Ishikawa (cell line): ENCODE data around the gene KCNQ1.

ENCODE experiments used
- CEBPB ChIP-seq: IDR thresholded peaks from 2 replicates; pipeline ENCODE4 v1.6.1; 2012
- CREB1 ChIP-seq: IDR thresholded peaks from 2 replicates; pipeline ENCODE4 v1.6.1; 2012; ENCODE audit warnings: low read depth
- EGR1 ChIP-seq: IDR thresholded peaks from 2 replicates; pipeline ENCODE4 v1.6.1; 2012
- EP300 ChIP-seq: IDR thresholded peaks from 2 replicates; pipeline ENCODE4 v1.6.1; 2012; ENCODE audit warnings: borderline replicate concordance
- FOXM1 ChIP-seq: IDR thresholded peaks from 2 replicates; pipeline ENCODE4 v1.6.1; 2012; ENCODE audit warnings: low read depth, borderline replicate concordance
- NFIC ChIP-seq: IDR thresholded peaks from 2 replicates; pipeline ENCODE4 v1.6.1; 2012
- RAD21 ChIP-seq: IDR thresholded peaks from 2 replicates; pipeline ENCODE4 v1.6.1; 2012; ENCODE audit warnings: low read depth
- TAF1 ChIP-seq: IDR thresholded peaks from 2 replicates; pipeline ENCODE4 v1.6.1; 2012; ENCODE audit warnings: low read depth, mild to moderate bottlenecking
- TCF12 ChIP-seq: IDR thresholded peaks from 2 replicates; pipeline ENCODE4 v1.6.1; 2012; ENCODE audit warnings: low read depth
- TEAD4 ChIP-seq: IDR thresholded peaks from 2 replicates; pipeline ENCODE4 v1.6.1; 2012
- YY1 ChIP-seq: IDR thresholded peaks from 2 replicates; pipeline ENCODE4 v1.6.1; 2012; ENCODE audit warnings: low read depth
- ZBTB7A ChIP-seq: IDR thresholded peaks from 2 replicates; pipeline ENCODE4 v1.6.1; 2012; ENCODE audit warnings: low read depth
- TF ChIP-seq, protein P1 (sequence below): IDR thresholded peaks from 2 replicates; pipeline ENCODE4 v1.6.1; 2012; ENCODE audit warnings: low read depth, mild to moderate bottlenecking
- TF ChIP-seq, protein P2 (sequence below): IDR thresholded peaks from 2 replicates; pipeline ENCODE4 v1.6.1; 2012
- TF ChIP-seq, protein P3 (sequence below): IDR thresholded peaks from 2 replicates; pipeline ENCODE4 v1.6.1; 2012

Gene KCNQ1

DNA sequence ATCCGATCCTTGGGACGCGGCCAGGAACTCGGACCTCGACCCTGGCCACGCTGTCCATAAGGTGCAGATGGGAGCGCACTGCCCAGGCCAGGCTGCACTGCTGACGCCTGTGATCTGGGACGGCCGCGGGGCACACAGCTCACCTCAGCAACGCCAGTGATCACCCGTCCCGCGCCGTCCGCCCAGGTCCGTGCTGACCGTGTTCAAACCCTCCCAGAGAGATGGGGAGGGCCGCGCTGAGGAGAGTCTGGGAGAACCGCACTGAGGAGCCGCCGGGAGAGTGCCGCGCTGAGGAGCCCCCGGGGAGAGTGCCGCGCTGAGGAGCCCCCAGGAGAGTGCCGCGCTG lies 254.3 kb downstream of the KCNQ1 start:
- TF ChIP-seq, protein P1, sequence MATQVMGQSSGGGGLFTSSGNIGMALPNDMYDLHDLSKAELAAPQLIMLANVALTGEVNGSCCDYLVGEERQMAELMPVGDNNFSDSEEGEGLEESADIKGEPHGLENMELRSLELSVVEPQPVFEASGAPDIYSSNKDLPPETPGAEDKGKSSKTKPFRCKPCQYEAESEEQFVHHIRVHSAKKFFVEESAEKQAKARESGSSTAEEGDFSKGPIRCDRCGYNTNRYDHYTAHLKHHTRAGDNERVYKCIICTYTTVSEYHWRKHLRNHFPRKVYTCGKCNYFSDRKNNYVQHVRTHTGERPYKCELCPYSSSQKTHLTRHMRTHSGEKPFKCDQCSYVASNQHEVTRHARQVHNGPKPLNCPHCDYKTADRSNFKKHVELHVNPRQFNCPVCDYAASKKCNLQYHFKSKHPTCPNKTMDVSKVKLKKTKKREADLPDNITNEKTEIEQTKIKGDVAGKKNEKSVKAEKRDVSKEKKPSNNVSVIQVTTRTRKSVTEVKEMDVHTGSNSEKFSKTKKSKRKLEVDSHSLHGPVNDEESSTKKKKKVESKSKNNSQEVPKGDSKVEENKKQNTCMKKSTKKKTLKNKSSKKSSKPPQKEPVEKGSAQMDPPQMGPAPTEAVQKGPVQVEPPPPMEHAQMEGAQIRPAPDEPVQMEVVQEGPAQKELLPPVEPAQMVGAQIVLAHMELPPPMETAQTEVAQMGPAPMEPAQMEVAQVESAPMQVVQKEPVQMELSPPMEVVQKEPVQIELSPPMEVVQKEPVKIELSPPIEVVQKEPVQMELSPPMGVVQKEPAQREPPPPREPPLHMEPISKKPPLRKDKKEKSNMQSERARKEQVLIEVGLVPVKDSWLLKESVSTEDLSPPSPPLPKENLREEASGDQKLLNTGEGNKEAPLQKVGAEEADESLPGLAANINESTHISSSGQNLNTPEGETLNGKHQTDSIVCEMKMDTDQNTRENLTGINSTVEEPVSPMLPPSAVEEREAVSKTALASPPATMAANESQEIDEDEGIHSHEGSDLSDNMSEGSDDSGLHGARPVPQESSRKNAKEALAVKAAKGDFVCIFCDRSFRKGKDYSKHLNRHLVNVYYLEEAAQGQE = no peak
- TF ChIP-seq, protein P2, sequence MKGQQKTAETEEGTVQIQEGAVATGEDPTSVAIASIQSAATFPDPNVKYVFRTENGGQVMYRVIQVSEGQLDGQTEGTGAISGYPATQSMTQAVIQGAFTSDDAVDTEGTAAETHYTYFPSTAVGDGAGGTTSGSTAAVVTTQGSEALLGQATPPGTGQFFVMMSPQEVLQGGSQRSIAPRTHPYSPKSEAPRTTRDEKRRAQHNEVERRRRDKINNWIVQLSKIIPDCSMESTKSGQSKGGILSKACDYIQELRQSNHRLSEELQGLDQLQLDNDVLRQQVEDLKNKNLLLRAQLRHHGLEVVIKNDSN = no peak

DNA sequence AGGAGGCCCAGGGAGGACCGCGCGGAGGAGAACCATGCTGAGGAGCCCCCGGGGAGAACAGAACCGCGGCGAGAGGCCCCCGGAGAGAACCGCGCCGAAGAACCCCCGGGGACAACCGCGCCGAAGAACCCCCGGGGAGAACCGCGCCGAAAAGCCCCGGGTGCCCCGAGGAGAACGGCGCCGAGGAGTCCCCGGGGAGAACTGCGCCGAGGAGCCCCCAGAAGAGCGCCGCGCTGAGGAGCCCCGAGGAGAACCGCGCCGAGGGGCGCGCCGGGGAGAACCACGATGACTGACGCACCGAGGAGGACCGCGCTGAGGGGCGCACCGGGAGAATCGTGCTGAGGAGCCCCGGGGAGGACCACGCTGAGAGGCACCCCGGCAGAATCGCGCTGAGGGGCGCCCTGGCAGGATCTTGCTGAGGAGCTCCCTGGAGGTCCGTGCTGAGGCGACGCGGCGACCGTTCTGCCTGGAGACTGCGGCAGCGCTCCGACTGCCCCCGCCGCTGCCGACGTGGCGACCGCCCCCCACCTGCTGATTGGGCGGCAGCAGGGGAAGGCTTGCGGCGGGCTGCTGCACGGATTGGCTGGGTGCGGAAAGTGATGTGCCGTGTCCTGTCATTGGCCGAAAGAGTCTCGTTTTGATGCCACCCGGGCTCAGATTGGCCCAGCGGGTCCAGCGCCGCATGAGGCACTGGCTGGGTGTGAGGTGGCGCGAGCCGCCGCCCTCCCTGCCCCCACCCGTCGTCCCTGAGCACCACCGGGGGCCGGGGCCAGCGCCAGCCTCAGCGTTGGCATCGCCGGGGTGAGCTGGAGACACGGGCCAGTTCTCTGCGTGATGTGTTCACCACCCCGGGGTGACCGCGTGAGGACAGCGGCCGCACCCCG lies 255.0 kb downstream of the KCNQ1 start, which contains the start of gene KCNQ1OT1:
Gene KCNQ1OT1 (minus strand): TSS at position 464 of the 884 bp plus-strand sequence.
- TF ChIP-seq ZBTB7A (no peak), TEAD4 (no peak), EGR1 (no peak), CEBPB (no peak), TCF12 (0 out of 2 replicates have a peak, but pooled peaks have one; percentile 6), TAF1 (peak; percentile 97)
- TF ChIP-seq, protein P3, sequence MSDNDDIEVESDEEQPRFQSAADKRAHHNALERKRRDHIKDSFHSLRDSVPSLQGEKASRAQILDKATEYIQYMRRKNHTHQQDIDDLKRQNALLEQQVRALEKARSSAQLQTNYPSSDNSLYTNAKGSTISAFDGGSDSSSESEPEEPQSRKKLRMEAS = peak; percentile 37; the same call in 1 of the 2 replicates
- TF ChIP-seq, protein P1 = no peak
- TF ChIP-seq, protein P2 = no peak

DNA sequence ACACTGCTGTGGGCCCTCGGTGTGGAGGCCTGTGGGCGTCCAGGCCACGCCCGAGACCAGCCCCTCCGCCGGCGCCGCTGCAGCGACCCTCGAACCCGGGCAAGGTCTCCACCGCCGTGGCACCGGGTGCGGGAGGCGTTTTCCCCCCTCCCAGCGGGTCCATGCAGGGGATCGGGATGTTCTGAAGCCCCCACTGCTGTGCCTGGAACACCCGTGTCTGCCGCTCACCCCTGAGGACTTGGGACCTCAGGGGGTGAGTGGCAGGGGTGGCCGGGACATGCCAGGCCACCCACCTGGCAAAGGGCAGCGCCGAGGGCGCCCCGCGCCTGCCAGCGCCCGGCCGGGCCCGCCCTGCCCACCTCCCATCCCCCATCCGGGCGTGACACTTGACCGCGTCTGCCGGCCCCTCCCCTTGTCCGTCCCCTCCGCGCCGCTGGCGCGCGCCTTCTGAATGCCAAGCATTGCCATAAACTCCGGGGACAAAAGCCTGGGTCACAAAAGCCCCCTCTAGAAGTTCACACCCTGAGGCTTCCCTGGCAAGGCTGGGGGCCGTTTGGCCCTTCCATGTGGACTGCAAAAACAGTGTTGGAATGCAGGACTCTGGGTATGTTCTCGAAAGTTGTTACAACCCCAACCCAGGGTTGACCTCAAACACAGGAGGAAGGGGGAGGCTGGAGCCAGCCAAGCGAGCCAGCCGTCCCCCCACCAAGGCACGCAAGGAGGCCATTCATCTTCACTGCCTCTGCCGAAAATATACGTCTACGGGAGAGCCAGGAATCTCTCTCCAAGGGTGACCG lies 255.8 kb downstream of the KCNQ1 start:
- TF ChIP-seq ZBTB7A (peak; percentile 56; the same call in 1 of the 2 replicates), CREB1 (0 out of 2 replicates have a peak, but pooled peaks have one; percentile 30), TEAD4 (peak; percentile 29; the same call in 1 of the 2 replicates)
- TF ChIP-seq, protein P2 = no peak
- TF ChIP-seq, protein P3 = no peak; the same call in 1 of the 2 replicates

DNA sequence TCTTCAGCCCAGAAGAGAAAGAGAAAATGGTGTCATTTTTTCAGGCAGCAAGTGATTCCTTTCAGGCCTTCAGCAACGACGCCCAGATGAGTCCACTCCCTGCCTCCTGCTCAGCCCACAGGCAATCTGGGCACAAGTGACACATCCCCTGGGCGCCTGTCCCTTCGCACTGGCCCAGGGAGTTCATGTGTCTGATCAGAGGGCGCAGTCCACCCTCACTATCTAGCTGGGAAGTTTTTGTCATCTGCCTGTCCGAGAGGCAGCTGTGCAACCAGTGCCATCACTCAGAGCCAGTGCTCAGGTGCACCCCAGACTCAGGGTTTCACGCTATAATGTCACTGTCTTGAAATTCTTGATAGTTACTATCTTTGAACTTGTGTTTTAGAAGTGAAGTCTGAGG lies 256.4 kb downstream of the KCNQ1 start:
- TF ChIP-seq ZBTB7A (no peak), EP300 (no peak), TCF12 (no peak), RAD21 (no peak), TAF1 (no peak), YY1 (no peak), TEAD4 (no peak), CREB1 (no peak), NFIC (no peak), CEBPB (no peak), FOXM1 (no peak), EGR1 (no peak)
- TF ChIP-seq, protein P2 = no peak
- TF ChIP-seq, protein P1 = no peak
- TF ChIP-seq, protein P3 = no peak
